Endothelial cell of umbilical vein (primary cell): ENCODE measurements around the gene FJX1. TPM values are rescaled to one million over a fixed set of nuclear protein-coding genes. Genes with fewer than 3 reads are reported as not detected.

Source experiments
- BruUV-seq: library from RNA; stranded (reverse); fragments of 400-500 nt; replicated peaks from 2 replicates; lab custom pipeline; 2021; lab: Mats Ljungman, UMichigan
- CTCF ChIA-PET: fragments of 300-600, 350-600 bp; sonication (Branson Sonifier 250); formaldehyde crosslinking; loops from one replicate; lab custom pipeline; 2021; ENCODE audit warnings: antibody characterized with exemption, inconsistent platforms; lab: Charles Lee
- POLR2A ChIA-PET: fragments of 300-600, 350-600 bp; sonication (Branson Sonifier 250); formaldehyde crosslinking; loops from one replicate; lab custom pipeline; 2021; ENCODE audit warnings: antibody characterized with exemption, inconsistent platforms; lab: Charles Lee
- DNase-seq: peaks from one replicate; pipeline ENCODE4 v3.0.0-alpha.2; 2011; ENCODE audit warnings: low read depth, low spot score
- FAIRE-seq: peaks from 2 replicates; lab custom pipeline; 2011; peaks lifted over from hg19 to GRCh38; lab: Jason Lieb, UNC
- H2AFZ ChIP-seq: 2 replicates; pipeline ENCODE4 v1.6.0; 2012; ENCODE audit warnings: low read depth, low read length, control low read depth, inconsistent platforms
- H3K27ac ChIP-seq: 2 replicates; pipeline ENCODE4 v1.5.1; 2011; ENCODE audit warnings: low read depth, mild to moderate bottlenecking, control low read depth, low read length, moderate library complexity; ENCODE audit not compliant: insufficient read depth
- H3K27me3 ChIP-seq, 2 experiments: 2 replicates each; pipeline versions ENCODE4 v1.6.0 to v1.6.1; 2011; ENCODE audit warnings: low read length in 2 of 2, mixed read lengths in 1 of 2; ENCODE audit not compliant: control insufficient read depth in 2 of 2, insufficient read depth in 2 of 2
- H3K36me3 ChIP-seq, 2 experiments: 2 replicates in 1 of 2; 3 replicates in 1 of 2; pipeline ENCODE4 v1.5.1; 2011; ENCODE audit warnings: low read length in 2 of 2, mild to moderate bottlenecking in 1 of 2, moderate library complexity in 1 of 2; ENCODE audit not compliant: control insufficient read depth in 2 of 2, insufficient read depth in 2 of 2; ENCODE audit errors: extremely low read depth in 1 of 2
- H3K4me1 ChIP-seq: 3 replicates; pipeline ENCODE4 v1.5.1; 2011; ENCODE audit warnings: mild to moderate bottlenecking, low read length; ENCODE audit not compliant: control insufficient read depth, insufficient read depth; ENCODE audit errors: extremely low read depth
- H3K4me2 ChIP-seq: 2 replicates; pipeline ENCODE4 v1.6.1; 2011; ENCODE audit warnings: low read length, control low read depth, mixed read lengths; ENCODE audit not compliant: insufficient read depth
- H3K4me3 ChIP-seq, 3 experiments: fragments of 200-600 bp in 1 of 3; sonication (generic), shearing (Covaris generic) in 1 of 3; replicated peaks in 1 of 3; 2 replicates each; pipeline ENCODE4 v1.5.1; 2011 to 2016; ENCODE audit warnings: control low read depth in 3 of 3, low read length in 3 of 3, mild to moderate bottlenecking in 2 of 3, inconsistent platforms in 1 of 3, low read depth in 1 of 3, moderate library complexity in 1 of 3; ENCODE audit not compliant: insufficient read depth in 1 of 3
- H3K79me2 ChIP-seq: 2 replicates; pipeline ENCODE4 v1.6.0; 2012; ENCODE audit warnings: low read length, inconsistent platforms; ENCODE audit not compliant: control insufficient read depth, insufficient read depth
- H3K9ac ChIP-seq: replicated peaks from 2 replicates; pipeline ENCODE3; 2011; ENCODE audit warnings: low read length, control low read depth; ENCODE audit not compliant: insufficient read depth; ENCODE audit errors: extremely low read depth
- H3K9me1 ChIP-seq: replicated peaks from 3 replicates; pipeline ENCODE4 v1.6.0; 2011; ENCODE audit warnings: mild to moderate bottlenecking, low read length; ENCODE audit not compliant: control insufficient read depth, insufficient read depth; ENCODE audit errors: extremely low read depth
- H3K9me3 ChIP-seq: replicated peaks from 2 replicates; pipeline ENCODE4 v1.5.1; 2012; ENCODE audit warnings: low read length, inconsistent platforms; ENCODE audit not compliant: control insufficient read depth, insufficient read depth
- H4K20me1 ChIP-seq: replicated peaks from 2 replicates; pipeline ENCODE3; 2011; ENCODE audit warnings: mild to moderate bottlenecking, low read length; ENCODE audit not compliant: control insufficient read depth, insufficient read depth; ENCODE audit errors: extremely low read depth
- EZH2 ChIP-seq: IDR thresholded peaks from 2 replicates; pipeline ENCODE4 v1.6.1; 2012; ENCODE audit warnings: borderline replicate concordance, low read depth, mild to moderate bottlenecking, moderate library complexity, low read length, inconsistent platforms; ENCODE audit not compliant: severe bottlenecking
- FOS ChIP-seq: IDR thresholded peaks from 2 replicates; pipeline ENCODE4 v1.6.1; 2011; ENCODE audit warnings: mild to moderate bottlenecking, low read length, moderate library complexity, borderline replicate concordance; ENCODE audit not compliant: insufficient read depth
- GATA2 ChIP-seq: IDR thresholded peaks from 2 replicates; pipeline ENCODE4 v1.7.0; 2011; ENCODE audit warnings: low read depth, mild to moderate bottlenecking, moderate library complexity, mixed read lengths, low read length; ENCODE audit not compliant: insufficient read length, insufficient read depth
- JUN ChIP-seq: IDR thresholded peaks from 2 replicates; pipeline ENCODE4 v1.6.1; 2011; ENCODE audit warnings: borderline replicate concordance, low read depth; ENCODE audit not compliant: insufficient read length, insufficient read depth
- MYC ChIP-seq: IDR thresholded peaks from one replicate; pipeline ENCODE4 v1.6.1; 2011; ENCODE audit warnings: mild to moderate bottlenecking, low read depth, low read length
- POLR2A ChIP-seq: IDR thresholded peaks from 2 replicates; pipeline ENCODE4 v1.6.1; 2012; ENCODE audit warnings: low read depth, mild to moderate bottlenecking, control low read depth, low read length
- POLR2AphosphoS5 ChIP-seq: IDR thresholded peaks from 2 replicates; pipeline ENCODE4 v1.6.1; 2012; ENCODE audit warnings: low read depth, mild to moderate bottlenecking, control low read depth, low read length, moderate library complexity; ENCODE audit not compliant: insufficient read depth
- dilution Hi-C: fragments of 300-500 bp; cut with MboI; formaldehyde crosslinking; loops from one replicate; pipeline ENCODE4 v1.15.0; 2019; ENCODE audit warnings: low sequenced_read_pairs; ENCODE audit not compliant: extremely low pct_ligation_motif_present
- intact Hi-C: fragments of 100-400 bp; cut with micrococcal nuclease; formaldehyde crosslinking; loops from one replicate; pipeline ENCODE4 v1.10.0; 2022
- polyA plus RNA-seq, 4 experiments: library from polyadenylated mRNA; depleted of rRNA in 3 of 4; stranded (reverse) in 3 of 4; unstranded in 1 of 4; fragments of >200 nt; gene quantifications; 2 replicates each; pipeline versions ENCODE4 v1.2.1 to v1.2.3, GENCODE V29; 2011 to 2012; ENCODE audit warnings: missing spikeins in 1 of 4
- total RNA-seq: library from RNA; stranded (reverse); gene quantifications from 2 replicates; pipeline ENCODE4 v1.2.3, GENCODE V29; 2021
- TF ChIP-seq, protein P1 (sequence below), 2 donors: IDR thresholded peaks; 1 replicate in 1 of 2; 2 replicates in 1 of 2; pipeline ENCODE4 v1.5.1; 2011; ENCODE audit warnings: low read length in 2 of 2, mild to moderate bottlenecking in 2 of 2, moderate library complexity in 2 of 2, control low read depth in 1 of 2, inconsistent platforms in 1 of 2, low read depth in 1 of 2; ENCODE audit not compliant: insufficient read depth in 1 of 2; ENCODE audit errors: extremely low read depth in 1 of 2
- TF ChIP-seq, protein P2 (sequence below): IDR thresholded peaks from 2 replicates; pipeline ENCODE4 v1.6.1; 2011; ENCODE audit not compliant: insufficient read depth, insufficient read length

The FJX1 gene
- total and polyA plus RNA-seq, 2 donors (not counting 3 experiments of a cell fraction or from before 2014, with no cell fraction given), result 9.2 to 26.6 TPM

DNA sequence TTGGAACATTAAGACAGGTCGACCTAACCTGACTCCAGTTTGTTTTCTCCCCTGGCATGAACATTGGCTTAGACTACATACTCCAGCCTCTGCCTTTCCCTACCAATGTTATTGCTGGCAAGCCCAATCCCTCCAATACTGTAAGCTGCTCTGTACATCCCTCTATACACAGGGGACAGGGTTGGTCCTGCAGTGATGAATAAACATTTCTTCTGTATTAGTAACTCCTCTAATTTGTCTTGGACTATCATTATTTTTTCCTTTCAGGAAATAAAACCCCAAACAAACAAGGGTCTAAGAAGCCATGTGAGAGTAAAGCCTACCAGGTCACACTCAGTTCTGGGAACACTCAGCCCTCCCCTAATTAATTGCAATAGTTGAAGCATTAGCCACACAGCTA, 35.1 kb upstream of the FJX1 start:
- dilution Hi-C loops (no loop called here), intact Hi-C loops (no loop called here)
- Histone ChIP-seq H3K9me1 (no peaks in the 10 kb centered on the region), H4K20me1 (no peaks in the 10 kb centered on the region), H3K27me3 (peaks cover 5 to 11% of the 10 kb centered on the region in 2 experiments), H3K4me3 (no peak overlapping the region), H2AFZ (no peak overlapping the region), H3K9me3 (no peaks in the 10 kb centered on the region), H3K27ac (no peak overlapping the region), H3K4me1 (peaks cover 6% of the 10 kb centered on the region), H3K9ac (no peak overlapping the region), H3K4me2 (no peak overlapping the region), H3K79me2 (no peaks in the 10 kb centered on the region), H3K36me3 (no peaks in the 10 kb centered on the region)
- BruUV-seq, result no TSS peak
- POLR2A ChIA-PET, result no interaction called here
- TF ChIP-seq JUN (no peak), MYC (no peak), FOS (no peak), EZH2 (no peak), GATA2 (no peak), POLR2AphosphoS5 (no peak), POLR2A (no peak)
- TF ChIP-seq, protein P1, sequence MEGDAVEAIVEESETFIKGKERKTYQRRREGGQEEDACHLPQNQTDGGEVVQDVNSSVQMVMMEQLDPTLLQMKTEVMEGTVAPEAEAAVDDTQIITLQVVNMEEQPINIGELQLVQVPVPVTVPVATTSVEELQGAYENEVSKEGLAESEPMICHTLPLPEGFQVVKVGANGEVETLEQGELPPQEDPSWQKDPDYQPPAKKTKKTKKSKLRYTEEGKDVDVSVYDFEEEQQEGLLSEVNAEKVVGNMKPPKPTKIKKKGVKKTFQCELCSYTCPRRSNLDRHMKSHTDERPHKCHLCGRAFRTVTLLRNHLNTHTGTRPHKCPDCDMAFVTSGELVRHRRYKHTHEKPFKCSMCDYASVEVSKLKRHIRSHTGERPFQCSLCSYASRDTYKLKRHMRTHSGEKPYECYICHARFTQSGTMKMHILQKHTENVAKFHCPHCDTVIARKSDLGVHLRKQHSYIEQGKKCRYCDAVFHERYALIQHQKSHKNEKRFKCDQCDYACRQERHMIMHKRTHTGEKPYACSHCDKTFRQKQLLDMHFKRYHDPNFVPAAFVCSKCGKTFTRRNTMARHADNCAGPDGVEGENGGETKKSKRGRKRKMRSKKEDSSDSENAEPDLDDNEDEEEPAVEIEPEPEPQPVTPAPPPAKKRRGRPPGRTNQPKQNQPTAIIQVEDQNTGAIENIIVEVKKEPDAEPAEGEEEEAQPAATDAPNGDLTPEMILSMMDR (IDR thresholded peaks at IDR 0.05; ENCODE audit: extremely low read depth in 1 of 2, insufficient read depth in 1 of 2, low read depth in 1 of 2, low read length in 2 of 2), result no peak
- TF ChIP-seq, protein P2, sequence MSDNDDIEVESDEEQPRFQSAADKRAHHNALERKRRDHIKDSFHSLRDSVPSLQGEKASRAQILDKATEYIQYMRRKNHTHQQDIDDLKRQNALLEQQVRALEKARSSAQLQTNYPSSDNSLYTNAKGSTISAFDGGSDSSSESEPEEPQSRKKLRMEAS, result no peak
- CTCF ChIA-PET, result no interaction called here
- DNase-seq (no peak), FAIRE-seq (no peak)
